GM04504 (cell line): ENCODE data around the gene MOV10L1.
"Not testable (repeated sequence)": the region's sequence is repeated elsewhere in the genome, so short reads cannot be mapped to it uniquely, and the experiment has no call there.

ENCODE experiments used
- DNase-seq: peaks from one replicate; pipeline ENCODE4 v3.0.0-alpha.2; 2012; ENCODE audit warnings: low read depth

The MOV10L1 gene

DNA sequence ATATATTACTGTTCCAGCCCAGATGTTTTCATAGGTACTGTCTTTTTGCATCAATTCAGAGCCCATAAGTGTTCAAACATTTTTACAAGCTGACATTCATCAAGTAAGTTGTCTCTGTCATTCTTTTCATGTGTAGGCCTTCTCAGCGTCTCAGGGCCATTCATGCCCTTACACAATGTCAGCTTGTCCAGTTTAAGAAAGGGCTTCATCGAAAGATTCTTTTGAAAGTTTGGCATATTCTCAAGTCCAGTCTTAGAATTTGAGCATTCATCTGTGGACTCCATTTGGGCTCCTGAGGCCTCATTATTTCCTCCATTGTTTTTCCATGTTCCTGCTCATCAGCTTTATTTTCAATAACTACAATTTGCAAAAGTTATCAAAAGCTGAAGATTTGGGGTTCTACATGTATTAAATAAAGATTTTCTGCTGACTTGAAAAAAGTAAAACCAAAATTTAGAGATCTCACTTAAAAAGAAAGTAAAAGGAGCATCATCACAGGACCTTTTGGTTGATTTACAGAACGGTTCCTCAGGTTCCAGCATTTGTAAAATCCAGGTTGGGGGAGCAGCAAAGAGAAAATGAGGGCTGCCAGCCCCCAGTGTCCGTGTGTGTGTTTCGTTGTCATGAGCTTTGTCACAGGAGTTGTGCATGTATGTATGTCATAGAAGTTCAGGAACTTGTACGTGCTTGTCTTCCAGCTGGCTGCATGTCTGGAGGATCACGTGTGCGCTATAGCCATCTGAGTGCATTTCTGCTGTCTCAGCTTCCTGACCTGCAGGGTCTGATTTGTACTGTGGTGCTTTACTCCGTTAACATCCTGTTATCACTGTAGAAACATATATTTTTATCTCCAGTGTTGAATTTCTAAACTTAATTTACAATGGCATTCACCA lies 15.6 kb downstream of the MOV10L1 start:
- DNase-seq, result no peak

DNA sequence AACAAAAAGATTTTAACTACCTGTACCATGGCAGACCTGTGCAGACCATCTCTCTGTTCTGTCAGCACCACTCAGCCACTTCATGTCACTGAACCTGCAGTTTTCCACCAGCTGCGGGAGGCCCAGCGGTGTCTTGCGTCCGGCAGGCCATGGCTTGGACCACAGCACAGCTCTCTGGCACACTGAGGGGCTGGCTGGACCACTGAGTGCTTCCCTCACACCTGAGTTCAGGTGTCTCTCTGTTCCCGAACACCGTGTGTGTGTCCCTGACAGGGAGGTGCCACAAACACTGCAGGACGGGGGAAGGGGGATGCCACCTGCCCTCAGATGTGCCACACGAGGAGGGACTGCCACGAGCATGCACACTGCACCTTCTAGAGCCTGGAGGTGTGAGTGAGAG lies 17.7 kb downstream of the MOV10L1 start:
- no peak for DNase-seq

DNA sequence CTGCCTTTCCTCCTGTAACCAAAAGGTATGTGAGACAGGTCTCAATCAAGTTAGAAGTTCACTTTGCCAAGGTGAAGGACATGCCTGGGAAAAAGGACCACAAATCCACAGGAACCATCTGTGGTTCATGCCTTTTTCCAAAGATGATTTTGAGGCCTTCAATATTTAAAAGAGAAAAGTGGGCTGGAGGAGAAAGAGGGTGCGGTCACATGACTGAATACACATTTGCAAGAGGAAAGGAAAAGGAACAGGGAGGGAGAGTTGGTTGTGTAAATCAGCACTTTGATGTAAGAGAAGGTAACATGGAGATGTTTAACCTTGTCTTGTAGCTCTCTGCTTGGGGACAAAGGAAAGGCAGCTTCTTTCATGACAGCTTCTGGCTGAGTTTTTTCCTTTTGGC lies 21.2 kb downstream of the MOV10L1 start:
- DNase-seq, result no peak

DNA sequence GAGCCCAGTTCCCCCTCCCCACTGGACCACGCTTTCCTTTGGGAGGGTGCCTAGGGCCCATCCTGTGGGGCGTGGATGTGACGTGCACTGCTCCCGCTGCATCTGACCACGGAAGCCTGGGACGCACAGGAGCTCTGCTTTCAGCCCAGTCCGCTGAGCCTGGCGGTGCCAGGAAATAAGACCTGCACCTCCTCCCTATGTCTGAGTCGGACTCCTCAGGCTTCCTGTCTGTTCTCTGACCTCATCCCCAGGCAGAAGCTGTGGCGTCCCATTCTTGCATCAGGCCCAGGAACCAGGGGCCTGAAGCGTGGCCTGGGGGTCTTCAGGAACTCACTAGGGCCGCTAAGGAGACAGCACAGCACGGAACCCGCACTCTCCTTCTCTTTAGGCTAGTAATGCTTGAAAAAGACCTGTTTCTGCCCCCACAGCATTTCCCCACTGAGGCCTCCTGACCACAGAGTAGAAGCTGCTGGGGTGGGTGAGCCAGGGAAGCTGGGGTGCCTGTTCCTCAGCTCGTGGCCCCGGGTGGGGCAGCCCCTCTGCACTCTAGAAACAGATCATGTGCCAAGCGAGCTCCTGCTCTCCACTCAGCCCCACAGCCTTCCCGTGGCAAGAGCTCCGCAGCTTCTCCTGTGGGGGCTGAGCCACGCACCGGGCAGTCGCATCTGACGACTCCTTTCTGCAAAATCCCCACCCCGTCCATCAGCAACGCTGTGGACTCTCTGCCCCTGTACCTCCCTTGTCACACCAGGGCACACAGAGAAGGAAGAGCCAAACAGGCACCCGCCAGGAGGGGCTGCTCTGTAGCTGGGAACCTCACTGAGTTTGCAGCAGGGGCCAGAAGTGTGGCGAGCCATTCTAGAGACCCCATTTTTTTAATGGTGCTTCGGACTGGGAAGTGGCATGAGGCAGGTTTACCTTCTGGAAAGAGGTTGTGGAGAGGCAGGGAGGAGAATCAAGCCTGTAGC lies 22.6 kb downstream of the MOV10L1 start:
- no peak for DNase-seq

DNA sequence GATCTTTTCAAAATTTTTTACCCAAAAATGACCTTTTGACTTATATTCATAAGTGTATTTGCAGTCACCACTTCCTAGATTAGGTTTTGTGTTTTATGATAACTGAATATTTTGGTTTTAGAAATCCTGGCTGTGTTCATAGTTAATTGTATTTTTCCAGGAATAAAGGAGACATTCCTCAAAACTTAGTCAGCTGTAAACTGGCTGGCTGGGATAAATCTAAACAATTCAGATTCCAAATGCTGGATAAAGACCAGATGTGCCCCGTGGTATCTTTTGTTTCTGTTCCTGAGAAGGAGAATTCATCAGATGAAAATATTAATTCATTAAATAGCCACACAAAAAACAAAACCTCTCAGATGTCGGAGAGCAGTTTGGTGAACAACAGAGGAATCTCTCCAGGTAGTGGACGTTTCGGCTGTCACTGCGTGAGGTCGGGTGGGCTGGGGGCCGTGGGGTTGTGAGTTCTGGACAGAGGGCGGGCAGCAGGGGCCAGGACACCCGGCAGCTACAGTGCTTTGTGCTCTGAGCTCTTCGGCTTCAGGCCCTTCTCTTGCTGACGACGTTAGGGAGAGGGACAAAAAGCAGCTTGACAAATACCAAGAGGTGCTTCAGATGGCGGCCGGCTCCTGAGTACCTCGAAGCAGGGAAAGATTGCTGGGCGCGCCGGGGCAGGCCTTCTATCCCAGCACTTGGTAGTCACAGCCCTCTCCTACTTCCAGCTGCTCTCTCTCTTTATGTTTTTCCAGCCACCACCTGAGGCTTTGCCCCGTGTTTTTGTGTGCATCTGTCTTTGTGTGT lies 24.6 kb downstream of the MOV10L1 start:
- DNase-seq, result peak; percentile 47

DNA sequence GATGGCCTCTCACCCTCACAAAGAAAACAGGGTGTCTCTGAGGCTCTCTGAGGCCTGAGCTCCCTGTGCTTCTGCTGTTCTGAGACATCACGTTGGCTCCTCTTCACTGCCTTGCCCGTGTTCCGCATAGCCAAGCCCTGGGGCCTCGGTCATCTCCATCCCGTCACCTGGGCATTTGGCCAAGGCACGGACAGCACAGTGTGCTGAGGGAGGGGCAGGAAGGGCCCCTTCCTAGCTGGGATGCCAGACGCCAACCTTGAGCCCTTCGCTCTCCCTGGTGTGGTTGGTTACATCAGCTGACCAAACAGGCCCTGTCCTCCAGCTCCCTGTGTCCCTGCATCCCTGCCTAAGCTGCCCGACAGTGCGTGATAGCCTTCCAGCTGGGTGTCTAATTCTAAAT lies 25.9 kb downstream of the MOV10L1 start:
- no peak for DNase-seq

DNA sequence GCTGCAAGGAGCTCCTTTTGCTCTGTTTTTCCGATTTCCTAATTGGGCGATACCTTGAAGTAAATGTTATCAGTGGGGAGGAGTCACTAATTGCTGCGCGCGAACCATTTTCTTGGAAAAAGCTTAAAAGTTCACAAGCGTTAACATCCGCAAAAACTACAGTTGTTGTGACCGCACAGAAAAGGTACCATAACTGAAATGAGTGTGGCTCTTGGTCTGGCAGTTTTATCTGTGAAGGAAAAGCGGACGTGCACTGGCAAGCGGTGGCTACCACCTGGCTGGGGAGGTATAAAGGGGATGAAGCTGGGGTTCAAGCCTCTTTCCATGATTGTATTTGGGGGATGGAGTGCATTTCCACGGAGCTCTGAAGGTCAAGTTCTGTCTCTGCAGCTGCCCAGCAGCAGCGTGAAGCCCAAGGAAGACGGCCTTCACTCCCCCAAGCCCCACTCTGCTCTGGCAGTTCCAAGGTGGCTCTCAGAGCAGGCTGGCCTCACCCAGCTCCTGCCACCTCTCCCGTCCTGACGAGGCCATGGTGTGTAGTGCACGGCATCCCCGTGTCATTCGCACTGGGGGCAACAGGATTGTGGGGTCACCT lies 27.5 kb downstream of the MOV10L1 start:
- no peak for DNase-seq

DNA sequence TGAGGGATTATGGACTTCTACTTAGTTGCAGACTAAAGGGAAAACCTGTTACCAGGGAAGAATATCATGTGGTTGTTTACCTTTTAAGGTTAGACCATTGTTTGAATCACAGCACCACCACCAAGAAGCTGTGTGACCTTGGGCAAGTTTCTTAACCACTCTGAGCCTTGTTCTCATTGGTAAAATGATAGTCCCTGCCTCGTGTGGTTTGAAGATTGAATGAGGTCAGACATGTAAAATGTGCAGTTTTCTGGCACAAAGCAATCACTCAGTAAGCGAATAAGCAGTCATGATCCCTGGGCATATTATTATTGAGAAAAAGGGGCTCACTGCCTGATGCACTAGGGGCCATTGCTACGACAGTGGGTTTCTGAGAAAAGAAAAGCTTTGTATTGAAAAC lies 28.3 kb downstream of the MOV10L1 start:
- no peak for DNase-seq

DNA sequence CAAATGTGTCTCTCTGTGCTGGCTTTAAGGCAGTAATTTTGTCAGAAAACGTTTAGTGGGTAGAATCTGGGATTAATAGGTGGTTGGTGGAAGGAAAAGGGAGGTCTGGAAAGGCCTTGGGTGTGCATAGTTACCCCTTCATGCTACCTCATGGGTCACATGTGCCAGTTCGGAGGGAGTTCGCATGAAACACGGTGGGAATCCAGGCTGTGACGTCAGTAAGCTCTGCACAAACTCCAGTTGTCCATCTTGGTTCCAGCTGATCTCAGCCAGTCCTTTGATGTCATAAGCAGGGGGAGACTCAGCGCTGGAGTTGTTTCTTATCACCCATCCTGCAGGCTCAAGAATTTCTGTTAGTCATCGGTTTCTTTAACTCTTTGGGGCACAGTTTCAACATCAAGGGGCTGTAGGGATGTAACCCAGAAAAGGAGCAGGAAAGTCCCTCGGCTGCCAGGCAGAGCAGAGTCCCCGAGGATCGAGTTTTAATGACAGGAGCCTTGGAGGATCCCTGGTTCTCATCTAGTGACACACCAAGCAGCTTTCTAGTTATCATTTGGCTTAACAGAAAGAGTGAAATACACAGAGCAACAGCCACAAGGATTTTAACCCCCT lies 28.9 kb downstream of the MOV10L1 start:
- DNase-seq, result no peak

DNA sequence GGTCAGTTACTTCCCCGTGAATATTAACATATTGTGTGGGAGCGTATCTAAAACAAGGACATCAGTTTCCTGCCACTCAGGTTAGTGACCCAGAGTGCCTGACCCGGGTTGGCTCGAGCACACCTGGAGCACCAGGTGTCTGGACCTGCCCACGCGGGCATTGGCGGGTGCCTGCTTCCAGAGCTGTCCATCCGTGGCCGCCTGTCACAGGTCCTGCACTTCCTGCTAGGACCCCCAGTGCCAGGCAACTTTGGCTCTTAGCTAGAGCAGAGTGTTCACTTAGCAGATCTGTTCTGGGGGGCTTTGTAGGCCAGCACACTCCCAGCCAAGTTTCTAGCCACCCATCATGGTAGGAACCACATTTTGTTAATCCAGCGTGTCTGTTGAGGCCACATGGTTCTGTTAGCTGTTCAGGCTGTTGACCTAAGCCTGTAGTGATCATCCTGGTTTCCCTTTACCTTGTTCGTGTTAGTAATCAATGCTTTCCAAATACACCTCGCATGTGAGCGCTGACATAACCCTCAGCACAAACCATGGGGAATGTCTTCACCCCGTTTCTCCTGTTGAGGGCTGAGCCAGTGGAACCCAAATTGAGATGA lies 29.5 kb downstream of the MOV10L1 start:
- no peak for DNase-seq

DNA sequence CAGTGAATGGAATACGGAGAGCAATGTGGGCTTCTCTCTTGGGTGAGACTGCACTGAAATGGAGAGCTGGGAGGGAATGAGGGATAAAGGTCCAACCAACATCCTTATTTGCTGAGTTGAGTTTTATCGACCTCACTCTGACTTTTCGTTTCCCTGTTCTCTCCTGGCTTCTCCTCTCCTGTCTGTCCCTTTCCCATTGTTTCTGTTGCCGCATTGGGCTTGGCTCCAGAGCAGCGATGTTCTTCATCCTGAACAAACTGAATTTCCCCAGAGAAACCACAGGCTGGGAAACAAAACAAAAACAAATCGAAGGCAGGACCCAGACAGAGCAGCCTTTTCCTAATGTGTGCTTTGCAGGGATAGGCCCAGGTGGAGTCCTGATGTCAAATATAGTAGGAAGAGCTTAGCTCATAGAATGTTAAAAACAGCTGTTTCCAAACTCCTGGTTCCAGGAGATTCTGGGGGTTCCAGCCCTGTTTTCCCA lies 30.0 kb downstream of the MOV10L1 start:
- DNase-seq, result no peak

DNA sequence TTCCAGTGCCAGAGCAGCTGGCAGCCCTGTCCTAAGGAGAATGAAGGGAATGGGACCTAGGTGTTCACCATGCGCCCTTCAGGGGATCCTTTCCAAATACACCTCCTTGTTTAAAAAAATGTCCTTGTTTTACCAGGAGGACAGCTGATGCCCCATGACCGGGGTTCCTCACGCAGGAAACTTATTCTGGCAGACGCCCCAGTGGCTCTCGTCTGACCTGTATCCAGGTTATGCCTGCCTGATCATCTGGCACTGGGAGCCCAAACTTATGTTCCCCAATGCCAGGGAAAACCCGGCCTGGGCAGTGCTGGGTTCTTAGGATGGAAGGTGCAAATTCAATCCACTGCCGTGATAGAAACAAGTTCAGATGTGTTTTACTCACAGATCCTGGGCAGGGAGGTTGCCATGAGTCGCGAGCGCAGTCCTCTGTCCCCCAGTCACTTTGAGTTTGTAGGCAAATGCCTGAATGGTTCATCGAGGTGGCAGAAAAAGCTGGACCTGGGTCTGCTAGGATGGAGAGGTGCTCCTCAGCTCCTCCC lies 31.5 kb downstream of the MOV10L1 start:
- no peak for DNase-seq

DNA sequence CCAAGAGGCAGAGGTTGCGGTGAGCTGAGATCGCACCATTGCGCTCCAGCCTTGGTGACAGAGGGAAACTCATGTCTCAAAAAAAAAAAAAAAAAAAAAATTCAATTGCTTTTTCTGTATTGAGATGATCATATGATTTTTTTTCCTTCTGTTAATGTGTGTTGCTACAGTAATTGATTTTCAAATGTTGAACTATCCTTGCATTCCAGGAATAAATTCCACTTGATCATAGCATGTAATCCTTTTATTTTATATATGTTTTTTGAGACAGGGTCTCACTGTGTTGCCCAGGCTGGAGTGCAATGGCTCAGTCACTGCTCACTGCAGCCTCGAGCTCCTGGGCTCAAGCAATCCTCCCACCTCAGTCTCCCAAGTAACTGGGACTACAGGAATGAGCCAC lies 33.3 kb downstream of the MOV10L1 start:
- no peak for DNase-seq

DNA sequence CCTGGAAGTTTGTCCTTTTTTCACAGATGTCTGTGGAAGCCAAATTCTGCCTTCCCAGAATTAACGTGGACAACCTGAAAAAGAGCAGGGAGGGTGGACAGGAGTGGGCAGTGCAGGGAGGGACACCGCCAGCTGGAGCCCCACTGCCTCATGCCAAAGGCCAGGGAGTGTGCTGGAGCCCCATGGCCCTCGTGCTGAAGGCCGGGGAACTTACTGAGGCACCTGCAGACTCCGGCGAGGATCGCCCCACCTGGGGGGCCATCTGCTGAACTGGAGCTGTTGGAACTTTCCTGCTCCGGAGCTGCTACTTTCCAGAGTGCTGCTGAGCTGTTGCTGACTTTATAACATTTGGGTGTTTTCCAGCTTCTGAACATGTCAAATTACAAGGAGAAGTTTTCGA lies 35.2 kb downstream of the MOV10L1 start:
- no peak for DNase-seq

DNA sequence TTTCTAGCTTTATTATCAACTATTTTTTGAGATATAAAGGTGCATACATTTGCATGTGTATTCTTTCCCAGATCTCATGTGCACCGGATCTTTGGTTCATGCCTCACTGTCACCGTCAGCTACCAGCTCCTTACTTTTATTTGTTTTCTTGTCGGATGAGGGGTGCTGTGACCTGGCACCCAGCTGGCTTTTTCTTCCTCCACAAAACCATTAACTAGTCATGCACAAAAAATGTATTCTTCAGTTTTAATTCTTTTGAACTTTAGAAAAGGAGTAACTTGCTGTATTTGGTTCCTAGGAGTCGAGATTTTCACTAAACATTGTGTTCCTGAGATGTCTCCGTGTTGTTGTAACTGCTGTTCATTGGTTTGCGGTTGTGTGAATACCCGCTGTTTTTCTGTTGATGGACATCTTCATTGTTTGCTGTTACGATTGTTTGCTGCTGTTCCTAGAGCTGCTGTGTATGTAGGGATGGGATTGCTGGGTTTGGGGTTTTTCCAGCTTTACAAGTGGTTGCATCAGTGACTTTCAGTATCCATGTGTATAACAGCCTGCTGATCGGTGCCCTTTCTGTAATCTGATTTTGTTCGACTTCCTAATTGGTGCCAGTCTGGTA lies 39.4 kb downstream of the MOV10L1 start:
- no peak for DNase-seq

DNA sequence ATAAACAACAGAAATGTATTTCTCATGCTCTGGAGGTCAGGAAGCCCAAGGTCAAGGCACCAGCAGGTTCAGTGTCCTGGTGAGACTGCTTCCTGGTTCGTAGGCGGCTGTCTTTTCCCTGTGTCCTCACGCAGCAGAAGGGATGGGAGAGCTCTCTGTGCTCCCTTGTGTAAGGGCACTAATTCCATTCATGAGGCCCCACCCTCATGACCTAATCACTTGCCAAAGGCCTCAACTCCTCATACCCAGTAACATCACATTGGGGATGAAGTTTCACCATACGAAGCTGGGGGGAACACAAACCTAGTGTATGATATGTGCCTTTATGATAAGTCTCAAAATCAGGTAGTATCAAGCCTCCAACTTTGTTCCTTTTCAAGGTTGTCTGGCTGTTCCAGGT lies 42.1 kb downstream of the MOV10L1 start:
- no peak for DNase-seq

DNA sequence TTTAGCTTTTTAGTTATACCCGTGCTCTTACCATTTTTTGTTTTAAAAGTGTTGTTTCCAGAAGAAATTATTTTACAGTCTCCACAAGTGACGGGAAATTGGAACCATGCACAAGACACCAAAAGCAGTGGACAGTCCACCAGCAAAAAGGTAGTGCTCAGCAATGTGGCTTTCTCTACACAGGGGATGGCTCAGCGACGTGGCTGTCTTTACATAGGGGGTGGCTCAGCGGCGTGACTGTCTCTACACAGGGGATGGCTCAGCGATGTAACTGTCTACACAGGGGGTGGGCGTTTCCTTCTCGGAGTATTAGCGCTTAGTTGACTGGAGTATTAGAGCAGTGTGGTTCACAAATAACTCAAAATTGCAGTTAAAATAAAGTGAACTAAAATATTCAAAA lies 44.7 kb downstream of the MOV10L1 start:
- DNase-seq, result no peak

DNA sequence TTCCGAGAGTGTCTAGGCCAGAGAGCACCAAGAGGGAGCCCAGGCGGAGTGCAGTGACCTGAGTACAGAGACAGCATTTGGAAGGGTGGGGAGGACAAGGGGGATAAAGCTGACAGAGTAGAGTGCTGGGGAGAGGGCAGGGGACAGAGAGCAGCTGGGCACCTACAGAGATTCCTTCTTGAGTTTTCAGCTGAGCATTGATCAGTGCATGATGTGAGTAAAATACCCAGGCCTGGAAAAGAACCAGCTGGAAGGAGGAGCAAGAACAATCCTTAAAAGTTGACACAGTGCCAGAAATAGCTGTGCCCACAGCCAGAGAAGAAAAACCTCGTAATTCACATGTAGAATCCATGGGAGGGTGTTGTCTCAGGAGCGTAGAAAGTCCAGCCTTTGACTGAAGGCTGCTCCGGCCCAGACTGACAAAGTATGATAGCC lies 46.8 kb downstream of the MOV10L1 start:
- no peak for DNase-seq

DNA sequence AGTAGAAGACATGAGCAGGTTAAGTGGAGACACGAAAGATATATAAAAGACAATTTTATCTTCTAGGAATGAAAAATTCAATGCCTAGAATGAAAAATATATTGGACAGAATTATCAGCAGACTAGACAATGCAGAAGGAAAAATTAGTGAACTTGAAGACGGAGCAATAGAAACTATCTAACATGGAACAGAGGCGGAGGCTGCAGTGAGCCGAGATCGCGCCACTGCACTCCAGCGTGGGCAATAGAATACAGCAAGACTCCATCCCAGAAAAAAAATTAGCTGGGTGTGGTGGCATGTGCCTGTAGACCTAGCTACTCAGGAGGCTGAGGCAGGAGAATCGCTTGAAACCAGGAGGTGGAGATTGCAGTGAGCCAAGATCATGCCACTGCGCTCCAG lies 47.5 kb downstream of the MOV10L1 start:
- DNase-seq, result not testable (repeated sequence)

DNA sequence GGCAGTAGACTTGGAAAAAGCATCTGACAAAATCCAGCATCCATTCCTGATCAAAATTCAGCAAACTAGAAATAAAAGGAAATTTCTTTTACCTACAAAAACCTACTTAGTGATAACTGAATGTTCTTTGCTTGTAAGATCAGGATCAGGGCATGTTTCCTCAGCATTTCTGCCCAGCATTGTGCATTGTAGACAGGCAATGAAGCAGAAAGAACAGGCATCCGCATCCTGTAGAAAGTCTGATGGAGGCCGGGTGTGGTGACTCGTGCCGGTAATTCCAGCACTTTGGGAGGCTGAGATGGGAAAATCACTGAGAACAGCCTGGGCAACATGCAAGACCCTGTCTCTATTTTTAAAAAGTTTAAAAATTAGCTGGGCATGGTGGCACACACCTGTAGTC lies 48.2 kb downstream of the MOV10L1 start:
- no peak for DNase-seq
